HG02943 (cell line): ENCODE data around the gene JAM3.
"Not testable (repeated sequence)": the region's sequence is repeated elsewhere in the genome, so short reads cannot be mapped to it uniquely, and the experiment has no call there.

Experiments used
- ATAC-seq: cut with Tn5 transposase; IDR thresholded peaks from one replicate; pipeline ENCODE4 v1.9.1; 2021; ENCODE audit warnings: mild to moderate bottlenecking, low read depth, moderate library complexity; ENCODE audit not compliant: unreplicated experiment

The JAM3 gene

DNA sequence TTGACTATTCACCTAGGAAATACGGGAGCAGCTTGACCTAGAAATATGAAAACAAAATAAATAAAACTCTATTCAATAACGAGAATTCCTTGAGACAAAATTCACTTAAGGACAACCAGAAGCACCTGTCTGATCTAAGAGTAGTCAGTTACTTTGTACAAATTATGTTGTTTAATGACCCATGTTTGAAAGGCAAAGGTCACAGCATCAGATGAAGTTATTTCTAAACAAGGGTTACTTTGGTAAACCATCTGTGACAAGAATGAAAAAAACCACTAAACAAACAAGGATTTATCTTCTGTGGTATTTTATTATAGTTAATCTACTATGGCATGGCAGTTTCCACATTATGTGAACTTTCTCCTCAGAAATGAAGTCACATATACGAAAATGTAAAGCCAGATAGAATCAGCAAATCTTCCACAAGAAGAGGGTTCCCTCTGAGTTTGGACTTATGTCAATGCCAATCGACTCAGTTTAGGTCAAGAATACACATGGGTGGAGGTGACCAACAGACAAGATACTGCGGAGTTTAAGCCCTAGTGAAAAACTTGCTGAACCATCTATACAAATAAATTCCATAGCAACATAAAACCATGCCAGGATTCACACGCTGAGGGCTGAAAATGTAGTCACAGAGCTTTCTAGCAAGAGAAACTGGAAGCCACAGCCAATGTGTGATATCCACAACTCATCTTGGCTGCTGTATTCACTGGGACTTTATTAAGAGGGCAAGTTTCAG, 101.5 kb downstream of the JAM3 start:
- no peak for ATAC-seq

DNA sequence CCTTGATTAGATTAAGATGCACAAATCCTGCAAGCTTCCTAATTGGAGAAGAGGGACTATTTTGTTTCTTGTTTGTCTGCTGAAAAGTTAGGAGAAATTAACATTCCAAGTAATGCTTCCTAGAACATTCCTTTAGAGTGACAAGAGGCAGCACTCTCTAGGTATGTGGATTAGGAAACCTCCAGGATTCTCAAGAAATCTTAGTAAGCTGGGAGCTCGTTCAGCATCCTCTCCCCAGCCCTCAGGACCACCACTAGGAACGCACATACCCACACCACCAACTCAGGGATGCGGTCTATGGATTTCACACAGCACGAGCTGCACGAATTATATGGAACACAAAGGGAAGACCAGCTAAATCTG, 102.0 kb downstream of the JAM3 start:
- ATAC-seq, result no peak

DNA sequence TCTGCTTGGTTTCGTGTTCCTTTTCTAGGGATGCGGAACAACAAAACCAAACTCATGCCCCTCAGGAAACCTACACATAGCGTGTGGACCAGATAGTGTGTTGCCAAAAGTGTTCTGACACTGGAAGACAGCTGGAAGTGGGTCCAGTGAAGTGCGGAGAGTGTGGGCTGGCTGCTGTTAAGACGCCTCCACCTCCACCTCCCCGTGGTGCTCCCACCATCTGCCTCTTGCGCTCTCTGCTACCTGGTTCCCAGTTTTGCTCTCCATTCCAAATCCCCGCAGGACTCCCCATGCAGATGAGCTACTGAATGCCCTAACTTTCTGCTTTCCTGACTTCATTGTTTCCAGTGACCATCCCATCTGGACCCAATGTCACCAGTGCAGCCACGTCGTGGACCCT, 103.1 kb downstream of the JAM3 start:
- ATAC-seq, result no peak

DNA sequence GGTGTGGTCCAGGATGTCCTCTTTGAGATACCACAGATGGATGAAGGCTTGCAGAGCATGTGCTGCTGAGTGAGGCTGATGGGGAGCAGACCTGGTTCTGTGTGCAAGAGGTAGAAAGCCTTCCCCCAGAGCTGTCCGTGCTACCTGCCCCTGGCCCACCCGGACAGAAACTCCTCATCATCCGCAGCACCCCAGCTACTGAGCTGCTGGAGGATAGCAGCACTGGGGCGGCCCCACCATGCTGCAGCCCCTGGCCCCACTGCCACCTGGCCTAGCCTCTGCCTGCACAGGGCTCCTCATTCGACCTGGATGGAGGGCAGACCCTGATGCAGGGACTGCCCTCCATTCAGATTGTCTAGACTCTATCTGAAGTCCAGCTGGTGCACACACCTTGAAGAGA, 104.4 kb downstream of the JAM3 start:
- ATAC-seq, result no peak

- no peak for ATAC-seq
Observed at GRCh38 chr11:134176284-134176683, 107.4 kb downstream of the JAM3 start.

- ATAC-seq, result no peak
Observed at GRCh38 chr11:134178032-134178674, 109.3 kb downstream of the JAM3 start.

GRCh38 chr11:134181707-134182106, 112.8 kb downstream of the JAM3 start:
- ATAC-seq, result no peak

GRCh38 chr11:134188092-134188491, 119.2 kb downstream of the JAM3 start:
- ATAC-seq, result not testable (repeated sequence)

DNA sequence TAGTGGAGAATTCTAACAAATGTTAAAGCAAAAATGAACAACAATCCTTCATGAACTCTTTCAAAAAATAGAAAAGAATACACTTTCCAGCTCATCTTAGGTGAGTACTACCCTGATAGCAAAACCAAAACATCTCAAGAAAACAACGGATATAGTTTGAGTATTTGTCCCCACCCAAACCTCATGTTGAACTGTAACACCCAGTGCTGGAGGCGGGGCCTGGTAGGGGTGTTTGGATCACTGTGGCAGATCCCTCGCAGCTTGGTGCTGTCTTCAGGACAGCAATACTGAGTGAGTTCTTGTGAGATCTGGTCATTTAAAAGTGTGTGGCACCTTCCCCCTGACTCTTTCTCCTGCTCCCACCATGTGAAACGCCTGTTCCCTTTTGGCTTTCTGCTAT, 127.9 kb downstream of the JAM3 start:
- ATAC-seq, result no peak

DNA sequence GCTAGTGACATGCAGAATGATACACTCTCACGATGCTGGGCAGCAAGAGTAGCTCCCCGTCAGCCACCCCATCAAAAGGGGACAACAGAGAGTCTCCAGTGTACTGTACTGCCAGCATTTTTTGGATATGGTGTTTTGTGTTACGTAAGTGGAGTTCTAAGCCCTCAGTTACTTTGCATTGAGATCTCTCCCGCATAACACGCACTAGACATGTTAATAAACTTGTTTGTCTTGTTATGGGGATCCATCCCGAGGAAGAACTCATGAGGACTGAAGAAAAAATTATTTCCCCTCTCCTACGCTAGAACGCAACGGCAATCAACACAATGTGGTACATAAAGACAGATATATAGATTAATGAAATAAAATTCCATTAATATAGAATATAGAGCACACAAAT, 130.7 kb downstream of the JAM3 start:
- no peak for ATAC-seq

- ATAC-seq, result no peak
Observed at GRCh38 chr11:134200688-134201087, 131.8 kb downstream of the JAM3 start.
